T-helper 1 cell treated with Interleukin-12 subunit alpha and Interleukin-12 subunit beta and Interleukin-4 antibody, amounts not matched to agents 30 ng/mL and 1 ng/mL, for 36 hours (primary cell): ENCODE results near the gene PHLPP1. TPM values are rescaled to one million over a fixed set of nuclear protein-coding genes. Genes with fewer than 3 reads are reported as not detected.
"Not testable (repeated sequence)": the region's sequence is repeated elsewhere in the genome, so short reads cannot be mapped to it uniquely, and the experiment has no call there.

Source experiments
- intact Hi-C: fragments of 100-400 bp; cut with micrococcal nuclease; formaldehyde crosslinking; loops from one replicate; pipeline ENCODE4 v1.15.1; 2024
- total RNA-seq: library from RNA; stranded (reverse); gene quantifications from 2 replicates; pipeline ENCODE4 v1.2.3, GENCODE V29; 2022

Gene PHLPP1
- total RNA-seq, 1 donor from 2014 or later, result 8.1 TPM

- intact Hi-C loops, result no loop called here
Observed at GRCh38 chr18:62807396-62807795, 92.1 kb downstream of the PHLPP1 start.

- intact Hi-C loops, result no loop called here
Observed at GRCh38 chr18:62808123-62808522, 92.8 kb downstream of the PHLPP1 start.

- intact Hi-C loops, result not testable (repeated sequence)
Observed at GRCh38 chr18:62809445-62809844, 94.1 kb downstream of the PHLPP1 start.

- intact Hi-C loops, result no loop called here
Observed at GRCh38 chr18:62809900-62810299, 94.6 kb downstream of the PHLPP1 start.

- intact Hi-C loops, result no loop called here
Observed at GRCh38 chr18:62810682-62811081, 95.3 kb downstream of the PHLPP1 start.

GRCh38 chr18:62811674-62812073 is 96.3 kb downstream of the PHLPP1 start:
- intact Hi-C loops, result no loop called here

GRCh38 chr18:62812242-62812641 is 96.9 kb downstream of the PHLPP1 start:
- intact Hi-C loops, result no loop called here

GRCh38 chr18:62812876-62813275 is 97.5 kb downstream of the PHLPP1 start:
- intact Hi-C loops, result no loop called here

GRCh38 chr18:62814132-62814759 is 98.9 kb downstream of the PHLPP1 start:
- intact Hi-C loops, result no loop called here

GRCh38 chr18:62825382-62825781 is 110.0 kb downstream of the PHLPP1 start:
- intact Hi-C loops, result no loop called here

- intact Hi-C loops, result no loop called here
Observed at GRCh38 chr18:62827397-62827796, 112.1 kb downstream of the PHLPP1 start.

GRCh38 chr18:62828091-62828640 is 112.8 kb downstream of the PHLPP1 start:
- intact Hi-C loops, result no loop called here

GRCh38 chr18:62828852-62829251 is 113.5 kb downstream of the PHLPP1 start:
- intact Hi-C loops, result no loop called here

GRCh38 chr18:62829936-62830335 is 114.6 kb downstream of the PHLPP1 start:
- intact Hi-C loops, result no loop called here

- intact Hi-C loops, result no loop called here
Observed at GRCh38 chr18:62832282-62832681, 116.9 kb downstream of the PHLPP1 start.

GRCh38 chr18:62833494-62833893 is 118.2 kb downstream of the PHLPP1 start:
- intact Hi-C loops, result no loop called here

GRCh38 chr18:62834715-62835114 is 119.4 kb downstream of the PHLPP1 start:
- intact Hi-C loops, result no loop called here

GRCh38 chr18:62837011-62837410 is 121.7 kb downstream of the PHLPP1 start:
- intact Hi-C loops, result no loop called here

- intact Hi-C loops, result no loop called here
Observed at GRCh38 chr18:62838475-62839098, 123.2 kb downstream of the PHLPP1 start.

- intact Hi-C loops, result no loop called here
Observed at GRCh38 chr18:62839874-62840713, 124.8 kb downstream of the PHLPP1 start.

- intact Hi-C loops, result no loop called here
Observed at GRCh38 chr18:62841405-62841804, 126.1 kb downstream of the PHLPP1 start.

GRCh38 chr18:62842898-62843297 is 127.6 kb downstream of the PHLPP1 start:
- intact Hi-C loops, result no loop called here
